CD4-positive, alpha-beta T cell treated with Interleukin-6 for 4 hours (primary cell): ENCODE data around the gene NPLOC4.
A peak's percentile ranks its signal among the peaks of the same experiment; 100 is the strongest.

Source experiments
- DNase-seq: peaks from one replicate; pipeline ENCODE4 v3.0.0-alpha.2; 2020; ENCODE audit warnings: mixed read lengths

The NPLOC4 gene

GRCh38 chr17:81636505-81637288 lies at the start of gene NPLOC4, which contains the start of gene TSPAN10:
Gene NPLOC4, minus strand, starts transcription at chr17:81637112. Its CDS starts 182 bp downstream, at chr17:81636930.
Gene TSPAN10, plus strand, starts transcription at chr17:81637196. Its CDS starts 5,217 bp downstream, at chr17:81642413.
- peak; percentile 87 for DNase-seq

- no peak for DNase-seq
These were observed 49.7 kb upstream of the NPLOC4 start for GRCh38 chr17:81686614-81687013.

- peak; percentile 23 for DNase-seq
These were observed 48.2 kb upstream of the NPLOC4 start for GRCh38 chr17:81685108-81685507.

GRCh38 chr17:81684442-81684911 lies 47.6 kb upstream of the NPLOC4 start:
- peak; percentile 27 for DNase-seq

- peak; percentile 97 for DNase-seq
These were observed 46.9 kb upstream of the NPLOC4 start, which contains the start of the genes ARL16 and HGS for GRCh38 chr17:81683584-81684441. Gene ARL16, minus strand, starts transcription at chr17:81683797. Its CDS starts 44 bp downstream, at chr17:81683753. Gene HGS, plus strand, starts transcription at chr17:81684011. Its CDS starts 56 bp downstream, at chr17:81684067.

GRCh38 chr17:81683208-81683583 lies 46.3 kb upstream of the NPLOC4 start:
- no peak for DNase-seq

- no peak for DNase-seq
These were observed 45.8 kb upstream of the NPLOC4 start for GRCh38 chr17:81682565-81683207.

- no peak for DNase-seq
These were observed 44.8 kb upstream of the NPLOC4 start for GRCh38 chr17:81681672-81682071.

- DNase-seq = no peak
These were observed 43.2 kb upstream of the NPLOC4 start for GRCh38 chr17:81680150-81680549.

- no peak for DNase-seq
These were observed 40.0 kb upstream of the NPLOC4 start for GRCh38 chr17:81676906-81677305.

GRCh38 chr17:81675515-81676221 lies 38.8 kb upstream of the NPLOC4 start:
- peak; percentile 22 for DNase-seq

GRCh38 chr17:81673561-81674258 lies 36.8 kb upstream of the NPLOC4 start:
- DNase-seq = no peak

GRCh38 chr17:81672954-81673353 lies 36.0 kb upstream of the NPLOC4 start:
- DNase-seq = no peak

- no peak for DNase-seq
These were observed 35.6 kb upstream of the NPLOC4 start for GRCh38 chr17:81672504-81672903.

- DNase-seq = no peak
These were observed 30.8 kb upstream of the NPLOC4 start for GRCh38 chr17:81667754-81668153.

- DNase-seq = peak; percentile 94
These were observed 29.7 kb upstream of the NPLOC4 start, which contains the start of the genes CCDC137 and OXLD1 for GRCh38 chr17:81666342-81667191. Gene CCDC137, plus strand, starts transcription at chr17:81666737. Its CDS starts 30 bp downstream, at chr17:81666767. Gene OXLD1, minus strand, starts transcription at chr17:81666605. Its CDS starts 28 bp downstream, at chr17:81666577.

GRCh38 chr17:81666092-81666341 lies 29.1 kb upstream of the NPLOC4 start:
- peak; percentile 43 for DNase-seq

- DNase-seq = peak; percentile 42
These were observed 28.5 kb upstream of the NPLOC4 start for GRCh38 chr17:81665205-81666091.

GRCh38 chr17:81664051-81664470 lies 27.1 kb upstream of the NPLOC4 start:
- no peak for DNase-seq

GRCh38 chr17:81662002-81662401 lies 25.1 kb upstream of the NPLOC4 start:
- no peak for DNase-seq
